ENCODE data around the gene TMEM115.

TMEM115 gene, protein sequence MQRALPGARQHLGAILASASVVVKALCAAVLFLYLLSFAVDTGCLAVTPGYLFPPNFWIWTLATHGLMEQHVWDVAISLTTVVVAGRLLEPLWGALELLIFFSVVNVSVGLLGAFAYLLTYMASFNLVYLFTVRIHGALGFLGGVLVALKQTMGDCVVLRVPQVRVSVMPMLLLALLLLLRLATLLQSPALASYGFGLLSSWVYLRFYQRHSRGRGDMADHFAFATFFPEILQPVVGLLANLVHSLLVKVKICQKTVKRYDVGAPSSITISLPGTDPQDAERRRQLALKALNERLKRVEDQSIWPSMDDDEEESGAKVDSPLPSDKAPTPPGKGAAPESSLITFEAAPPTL

DNA sequence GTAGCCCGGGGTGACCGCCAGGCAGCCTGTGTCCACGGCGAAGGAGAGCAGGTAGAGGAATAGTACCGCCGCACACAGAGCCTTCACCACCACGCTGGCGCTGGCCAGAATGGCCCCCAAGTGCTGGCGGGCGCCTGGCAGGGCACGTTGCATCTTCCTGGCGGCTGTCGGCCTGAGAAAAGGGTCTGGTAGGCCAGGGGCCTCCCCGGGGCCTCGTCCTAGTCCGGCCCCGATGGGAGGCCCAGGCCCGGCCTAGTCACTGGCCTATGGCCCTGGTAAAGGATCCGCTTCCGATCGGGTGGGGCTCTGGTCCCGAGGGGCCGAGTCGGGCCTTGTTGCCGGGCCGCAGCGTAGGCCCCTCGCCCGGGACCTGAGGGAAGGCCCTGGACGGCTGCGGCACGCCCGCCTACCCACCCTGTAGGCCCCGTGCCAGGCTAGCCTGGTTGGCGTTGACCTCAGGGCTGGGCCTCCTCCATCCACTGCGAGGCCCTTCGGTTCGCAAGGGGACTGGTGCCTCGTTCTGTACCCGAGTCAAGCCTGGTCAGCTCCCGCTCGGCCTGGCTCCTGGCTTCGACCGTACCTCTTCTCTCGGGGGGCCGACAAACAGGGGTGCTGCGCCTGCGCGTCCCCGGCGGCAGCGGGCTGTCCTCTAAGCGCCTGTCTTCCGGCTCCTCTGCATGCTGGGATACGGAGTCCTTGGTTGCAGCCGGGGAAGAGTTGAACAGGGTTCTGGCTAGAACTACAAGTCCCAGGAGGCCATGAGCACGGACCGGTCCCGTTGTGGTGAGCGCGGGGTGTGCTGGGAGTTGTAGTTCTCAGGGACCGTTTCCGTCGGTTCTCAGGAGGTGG lies at the start of gene TMEM115:
Gene TMEM115 (minus strand): TSS at position 611 of the 849 bp plus-strand sequence. CDS start 458 bp downstream, at position 153.
- DNase-seq (ENCODE audit: low spot score), result peak; percentile 99

DNA sequence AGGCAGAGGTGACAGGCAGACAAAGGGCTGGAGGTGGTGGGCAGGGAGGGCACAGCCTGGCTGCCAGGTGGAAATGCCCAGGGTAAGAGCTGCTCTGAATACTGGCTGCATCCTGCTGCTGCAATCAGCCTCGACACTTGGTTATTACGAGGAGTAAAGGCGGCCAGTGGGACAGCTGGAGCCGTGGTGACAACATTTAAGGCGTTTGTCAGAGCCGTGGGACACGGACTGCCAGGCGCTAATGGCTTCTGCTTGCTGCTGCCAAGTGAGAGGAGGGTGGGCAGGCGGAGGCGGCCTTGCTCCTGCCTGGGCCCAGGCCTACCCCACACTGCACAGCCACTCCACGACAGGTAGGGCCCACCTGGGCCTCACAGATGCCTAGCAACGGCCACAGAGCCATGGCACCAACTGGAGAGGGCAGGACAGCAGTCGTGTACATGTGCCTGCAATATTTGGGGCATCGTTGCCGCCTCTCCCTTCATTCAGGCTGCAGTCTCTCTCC lies 49.2 kb upstream of the TMEM115 start:
- no peak for DNase-seq (ENCODE audit: low spot score)

DNA sequence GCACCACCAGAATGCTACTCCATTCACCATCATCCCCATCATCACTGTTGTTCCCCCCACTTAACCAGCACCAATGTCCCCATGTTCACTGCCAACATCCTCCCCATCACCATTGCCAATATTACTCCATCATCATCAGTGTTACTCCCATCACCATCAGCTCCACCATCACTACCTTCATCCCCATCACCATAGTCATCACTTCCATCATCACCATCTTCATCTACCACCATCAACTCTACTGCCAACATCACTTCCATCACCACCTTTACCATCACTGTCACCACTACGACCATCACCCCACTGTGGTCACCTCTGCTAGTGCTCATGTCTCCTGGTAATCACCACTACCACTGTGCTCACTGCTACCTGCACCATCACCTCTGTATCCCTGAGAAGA lies 47.2 kb upstream of the TMEM115 start:
- no peak for DNase-seq (ENCODE audit: low spot score)

DNA sequence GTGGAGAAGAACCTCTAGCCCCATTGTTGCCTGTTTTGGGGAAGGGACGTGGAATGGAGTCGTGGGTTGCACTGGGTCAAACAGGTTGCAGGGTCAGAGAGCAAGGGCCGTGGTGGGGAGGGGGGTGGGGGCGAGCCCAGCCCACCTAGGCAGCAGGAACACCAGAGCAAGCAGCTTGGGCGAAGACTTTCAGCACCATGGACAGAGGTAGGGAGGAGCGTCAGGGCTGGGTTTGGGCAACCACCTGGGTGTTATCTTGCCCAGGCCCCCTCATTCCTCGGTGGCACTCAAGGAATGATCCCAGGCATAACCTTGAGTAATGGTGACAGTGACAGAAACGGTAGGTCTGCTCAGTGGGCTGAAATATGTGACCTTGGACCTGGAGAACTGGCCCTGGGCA lies 45.9 kb upstream of the TMEM115 start:
- no peak for DNase-seq (ENCODE audit: low spot score)

DNA sequence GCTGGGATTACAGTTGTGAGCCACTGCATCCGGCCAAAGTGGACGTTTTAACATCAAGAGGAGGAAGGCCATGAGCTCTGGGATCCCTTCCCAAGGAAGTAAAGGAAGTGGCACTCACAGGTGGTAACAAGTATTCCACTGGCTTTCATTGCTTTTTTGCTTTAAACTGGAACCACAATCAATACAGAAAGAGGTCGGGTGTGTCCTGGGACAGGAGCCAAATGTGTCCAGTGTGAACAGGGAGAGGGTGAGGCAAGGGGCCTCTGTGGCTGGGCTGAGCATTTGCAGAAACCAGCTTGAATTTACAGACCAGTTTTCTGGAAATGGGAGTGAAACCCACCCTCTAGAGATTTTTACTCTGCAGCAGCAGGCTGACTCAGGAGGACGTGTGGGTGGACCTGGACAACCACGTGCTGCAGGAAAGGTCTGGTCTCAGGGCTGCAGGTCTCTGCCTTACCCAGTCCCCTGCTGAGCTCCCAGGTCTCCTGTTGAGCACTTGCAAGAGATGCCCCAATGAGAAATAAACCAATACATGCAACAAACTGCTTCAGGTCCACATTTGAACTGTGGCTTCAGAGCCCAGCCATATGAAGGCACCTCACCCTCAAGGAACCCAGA lies 42.8 kb upstream of the TMEM115 start:
- no peak for DNase-seq (ENCODE audit: low spot score)

DNA sequence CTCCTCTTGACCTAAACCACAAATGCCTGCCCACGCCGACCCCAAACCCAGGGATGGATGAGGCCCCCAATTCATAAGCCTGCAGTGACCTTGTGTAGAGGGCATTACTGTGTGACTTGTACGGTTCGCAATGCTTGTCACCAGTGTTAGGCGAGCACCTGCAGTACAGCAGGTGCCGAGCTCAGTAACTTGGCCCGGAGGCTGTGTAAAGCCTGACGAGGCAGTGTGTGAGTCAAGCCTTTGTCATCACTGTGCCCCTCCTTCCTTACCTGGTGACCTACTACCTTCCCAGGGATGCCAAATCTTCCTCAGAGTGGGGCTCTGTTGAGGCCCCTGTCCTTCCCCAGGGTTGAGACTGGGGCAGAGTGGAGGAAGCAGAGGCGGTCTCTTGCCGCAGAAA lies 37.2 kb upstream of the TMEM115 start:
- no peak for DNase-seq (ENCODE audit: low spot score)

DNA sequence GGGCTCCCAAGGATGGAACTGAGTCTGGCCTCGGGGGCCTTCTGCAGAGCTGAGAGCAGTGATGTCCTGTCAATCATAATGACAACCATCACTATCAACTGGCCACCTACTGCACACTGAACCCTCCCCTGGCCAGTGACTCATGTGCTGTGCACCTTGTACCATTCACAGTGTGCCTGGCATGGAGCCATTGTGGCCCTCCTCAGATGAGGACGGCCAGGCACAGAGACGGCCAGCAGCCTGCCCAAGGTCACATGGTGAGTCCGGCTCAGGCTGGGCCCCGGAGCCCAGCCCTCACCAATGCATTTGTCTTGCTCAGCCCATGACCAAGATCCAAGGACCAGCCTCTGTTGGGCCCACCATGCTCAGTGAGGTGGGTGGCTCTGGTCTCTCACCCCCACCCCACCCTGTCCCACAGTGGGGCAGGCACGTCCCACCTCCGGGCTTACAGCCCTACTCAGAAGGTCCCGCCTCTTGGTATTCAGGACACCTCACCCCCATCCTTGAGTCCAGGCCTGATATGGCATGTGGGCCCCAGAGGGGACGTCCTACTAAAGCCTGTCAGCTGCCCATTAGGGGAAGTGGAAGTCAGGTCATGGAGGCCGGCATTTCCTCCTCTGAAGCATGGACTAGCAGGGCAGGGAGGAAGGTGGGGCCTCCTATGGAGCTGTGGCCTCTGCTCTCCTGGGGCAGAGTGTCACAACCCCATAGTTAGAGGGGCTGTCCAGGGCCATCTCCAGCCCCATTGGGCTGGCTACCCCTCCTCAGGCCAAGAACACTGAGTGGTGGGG lies 35.9 kb upstream of the TMEM115 start:
- DNase-seq (ENCODE audit: low spot score), result no peak

DNA sequence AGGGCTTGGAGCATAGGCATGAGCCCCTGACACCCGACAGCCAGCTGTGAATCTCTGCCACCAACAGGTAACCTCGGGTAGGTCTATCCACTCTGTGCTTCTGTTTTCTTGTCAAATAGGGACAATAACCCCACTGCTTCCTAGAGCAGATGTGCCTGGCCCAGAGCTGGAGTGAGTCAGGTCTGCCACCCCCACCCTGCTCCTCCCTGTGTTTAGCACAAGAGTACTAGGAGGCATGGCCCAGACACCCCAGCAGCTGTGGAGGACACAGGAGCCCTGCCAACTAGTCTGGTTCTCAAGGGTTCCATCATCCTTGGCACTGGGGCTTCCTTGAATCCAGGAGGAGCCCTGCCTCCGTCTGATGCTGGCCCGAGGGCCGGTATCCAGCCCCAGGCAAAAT lies 33.7 kb upstream of the TMEM115 start:
- no peak for DNase-seq (ENCODE audit: low spot score)

DNA sequence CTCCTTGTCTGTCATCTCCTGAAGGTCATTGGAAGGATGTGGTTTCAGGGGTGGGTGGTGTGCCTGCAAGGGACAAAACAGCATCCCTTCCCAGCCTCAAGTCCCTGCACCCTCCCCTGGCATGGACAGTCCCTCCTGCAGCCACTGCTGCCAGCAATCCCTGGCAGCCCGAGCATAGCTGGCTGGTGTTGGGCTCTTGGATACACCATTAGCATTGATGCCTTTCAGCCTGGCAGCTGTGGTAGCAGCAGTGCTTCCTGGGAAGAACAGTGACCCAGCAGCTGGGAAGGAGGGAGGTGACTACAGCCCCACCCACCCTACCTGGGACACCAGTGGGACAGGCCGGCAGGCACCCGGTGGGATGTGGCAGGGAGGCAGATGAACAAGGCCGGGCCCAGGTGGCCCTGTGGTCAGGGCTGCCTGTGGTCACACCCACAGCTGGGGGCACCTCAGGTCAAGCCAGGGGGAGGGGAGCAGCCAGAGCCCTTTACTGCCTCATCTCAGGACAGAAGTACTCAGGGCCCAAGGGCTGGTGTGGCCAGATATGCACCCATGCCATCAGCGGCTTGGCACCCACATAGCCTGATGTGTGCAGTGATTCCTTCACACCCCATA lies 32.9 kb upstream of the TMEM115 start:
- DNase-seq (ENCODE audit: low spot score), result no peak

DNA sequence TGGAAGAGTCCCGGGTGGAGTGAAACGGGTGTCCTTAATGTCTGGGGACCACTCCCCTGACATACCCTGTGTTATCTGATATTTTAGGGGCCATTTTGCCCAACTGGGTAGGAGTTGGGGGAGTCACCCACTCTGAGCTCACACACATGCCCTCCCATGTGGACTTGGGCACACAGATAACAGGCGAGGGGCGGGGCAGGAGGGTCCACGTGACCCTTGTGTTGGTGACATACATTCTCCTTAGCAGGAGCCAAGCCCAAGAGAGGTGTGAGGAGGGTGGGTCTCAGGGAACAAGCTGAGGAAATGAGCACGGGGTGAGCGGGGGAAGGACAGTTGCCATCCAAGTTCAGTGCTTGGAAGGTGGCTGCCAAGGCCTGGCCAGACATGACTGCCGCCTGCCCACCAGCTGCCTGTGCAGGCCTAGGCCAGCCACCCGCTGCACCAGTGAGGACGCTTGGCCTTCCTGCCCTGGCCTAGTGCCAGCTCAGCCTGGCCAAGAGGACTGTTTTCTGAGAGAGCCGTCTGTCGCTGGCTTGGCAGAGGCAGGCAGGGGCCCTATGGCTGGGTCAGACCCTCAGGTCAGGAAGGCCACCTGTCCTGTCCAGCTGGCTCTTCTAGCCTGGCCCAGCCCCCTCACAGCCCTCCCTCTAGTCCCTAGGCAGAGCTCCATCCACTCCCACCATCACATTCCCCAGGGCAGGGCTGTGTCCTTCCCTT lies 31.3 kb upstream of the TMEM115 start:
- no peak for DNase-seq (ENCODE audit: low spot score)

DNA sequence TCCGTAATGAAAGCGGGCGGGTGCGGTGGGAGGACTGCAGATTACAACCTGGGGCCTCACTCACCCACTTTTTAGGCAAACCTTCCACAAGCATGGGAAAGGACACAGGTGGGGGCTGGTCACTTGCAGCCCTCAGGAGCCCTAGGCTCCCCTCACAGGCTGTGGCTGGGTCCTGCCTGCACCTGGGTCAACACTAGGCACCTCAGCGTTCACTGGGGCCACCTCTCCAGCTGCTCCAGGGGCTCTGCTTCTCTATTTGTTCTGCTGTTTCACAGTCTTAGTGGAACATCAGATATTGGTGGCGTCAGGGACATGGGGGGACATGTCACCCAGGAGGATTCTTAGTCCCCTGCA lies 30.1 kb upstream of the TMEM115 start:
- DNase-seq (ENCODE audit: low spot score), result no peak

DNA sequence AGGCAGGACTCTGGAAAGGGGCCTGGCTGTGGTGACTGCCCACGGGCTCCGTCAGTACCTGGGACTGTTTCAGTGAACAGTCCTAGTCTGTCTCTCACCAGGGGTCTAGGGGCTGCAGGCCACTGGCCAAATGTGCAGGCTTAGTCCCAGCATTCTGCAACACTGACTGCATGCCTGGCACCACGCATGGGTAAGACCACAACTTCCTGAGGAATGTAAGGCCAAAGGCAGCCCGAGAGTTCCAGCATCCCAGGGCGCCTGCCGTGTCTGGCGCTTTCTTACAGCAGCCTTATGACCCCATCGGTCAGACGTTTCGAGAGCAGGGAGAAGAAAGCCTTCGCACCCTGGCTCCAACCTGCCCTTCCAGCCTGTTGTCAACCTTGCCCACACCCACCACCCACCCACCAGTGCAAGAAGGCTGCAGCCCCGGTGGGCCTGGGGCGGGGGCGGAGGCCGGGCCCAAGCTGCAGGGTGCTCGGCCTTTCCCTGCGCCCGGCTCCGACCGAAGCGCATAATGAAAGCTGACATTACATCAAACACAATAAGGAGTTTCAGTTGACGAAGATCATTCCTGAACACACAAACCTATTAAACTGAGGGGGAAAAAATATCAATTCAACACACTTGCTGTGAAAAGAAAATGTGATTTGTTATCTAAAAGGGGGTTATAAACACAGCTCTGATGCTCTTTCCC lies 29.5 kb upstream of the TMEM115 start:
- DNase-seq (ENCODE audit: low spot score), result no peak

DNA sequence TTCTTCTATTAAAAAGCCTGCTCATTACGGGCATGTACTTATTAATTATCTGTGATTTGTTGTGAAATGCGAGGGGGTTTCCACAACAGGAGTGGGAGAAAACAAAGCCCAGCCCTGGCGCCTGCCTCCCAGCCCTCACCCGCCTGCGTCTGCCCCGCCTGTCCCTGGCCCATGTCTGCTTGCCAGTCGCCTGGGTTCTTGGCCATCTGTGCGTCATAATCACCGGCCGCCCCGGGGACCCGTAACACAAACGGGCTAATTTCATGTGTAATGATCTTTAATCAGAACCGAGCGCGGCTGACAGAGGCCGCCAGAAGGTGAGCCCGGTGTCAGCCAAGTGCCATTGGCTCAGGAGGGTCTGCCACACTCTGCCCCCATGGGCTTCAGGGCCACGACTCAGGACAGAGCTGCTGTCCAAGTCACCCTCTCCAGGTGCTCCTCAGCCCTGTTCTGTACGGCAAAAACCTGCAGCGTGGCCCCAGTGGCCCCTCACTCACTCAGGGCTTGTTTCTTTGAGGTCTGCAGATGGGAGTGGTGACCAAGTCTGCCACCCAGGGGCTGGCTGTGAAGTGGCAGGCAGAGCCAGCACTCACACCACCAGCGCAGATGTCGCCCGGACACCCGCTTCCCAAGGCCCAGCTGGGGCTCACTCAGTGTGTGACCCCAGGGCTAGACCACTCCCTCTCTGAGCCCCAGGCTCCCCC lies 28.8 kb upstream of the TMEM115 start:
- DNase-seq (ENCODE audit: low spot score), result peak; percentile 50

DNA sequence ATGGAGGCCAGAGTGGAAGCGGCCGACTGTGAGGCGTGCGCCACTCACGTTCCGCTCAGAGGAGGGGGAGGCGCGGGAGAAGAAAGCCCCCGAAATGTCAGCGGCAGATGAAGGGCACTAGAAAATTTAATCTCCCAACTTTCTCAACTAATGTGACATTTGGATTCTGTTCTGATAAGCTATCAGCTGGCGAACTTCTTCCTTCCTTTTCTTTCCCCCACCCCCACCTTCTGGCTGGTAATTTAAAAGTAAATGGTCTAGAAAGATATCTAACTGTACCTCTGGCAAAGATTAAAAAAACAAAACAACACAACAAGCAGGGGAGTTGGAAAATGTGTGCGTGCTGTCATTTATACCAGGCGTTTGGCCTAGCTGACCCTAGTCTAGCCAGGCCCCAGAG lies 26.4 kb upstream of the TMEM115 start:
- DNase-seq (ENCODE audit: low spot score), result no peak

DNA sequence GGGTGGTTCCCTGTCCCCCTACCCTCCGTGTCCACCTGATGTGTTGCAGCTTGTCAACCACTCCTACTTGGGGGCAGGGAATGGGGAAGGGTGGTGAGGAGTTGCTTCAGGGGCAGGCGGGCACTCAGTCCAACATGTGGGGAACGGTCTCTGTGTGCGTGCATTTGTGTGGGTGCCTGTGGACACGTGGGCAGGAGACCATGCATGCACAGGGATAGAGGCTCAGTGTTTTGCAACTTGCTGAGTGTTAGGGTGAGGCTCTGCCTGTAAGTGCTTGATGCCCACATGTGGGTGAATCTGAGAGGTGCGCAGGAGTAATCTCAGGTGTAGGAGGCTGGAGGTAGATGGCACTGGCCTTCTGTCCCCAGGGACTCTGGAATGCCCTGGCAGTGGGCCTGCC lies 24.4 kb upstream of the TMEM115 start:
- no peak for DNase-seq (ENCODE audit: low spot score)

DNA sequence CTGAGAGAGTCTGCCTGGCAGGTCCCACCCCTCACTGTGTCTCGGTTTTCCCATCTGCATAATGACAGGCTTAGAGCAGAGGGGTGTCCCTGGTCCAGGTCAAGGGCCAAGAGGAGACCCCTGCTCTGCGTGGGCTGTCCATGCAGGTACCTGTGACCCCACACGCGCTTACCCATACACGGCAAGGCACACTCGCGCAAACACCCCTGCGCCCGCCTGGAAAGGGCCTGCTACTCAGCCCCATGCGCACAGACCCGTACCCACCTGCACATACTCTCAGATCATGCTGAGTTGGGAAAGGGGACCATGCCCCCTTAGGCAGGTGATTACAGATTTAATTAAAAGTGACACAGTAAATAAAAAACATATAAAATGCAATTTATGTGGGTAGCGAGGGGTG lies 23.4 kb upstream of the TMEM115 start:
- no peak for DNase-seq (ENCODE audit: low spot score)

DNA sequence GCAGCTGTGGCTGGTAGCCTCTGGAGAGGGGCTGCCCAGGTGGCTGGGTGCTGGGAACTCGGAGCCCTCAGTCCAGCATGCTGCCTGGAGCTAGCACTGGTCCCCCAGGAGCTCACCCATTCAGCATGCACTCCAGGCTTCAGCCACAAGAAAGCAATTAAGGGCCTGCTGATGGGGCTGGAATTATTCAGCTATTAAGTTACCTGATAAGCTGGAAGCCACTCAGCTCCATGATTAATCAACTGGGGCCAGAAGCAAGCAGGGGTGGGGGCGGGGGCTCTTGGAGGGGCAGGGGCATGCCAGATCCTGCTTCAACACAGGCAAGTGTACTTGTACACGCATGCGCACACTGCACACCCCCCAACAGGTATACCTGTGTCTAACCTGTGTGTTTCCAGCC lies 22.1 kb upstream of the TMEM115 start:
- no peak for DNase-seq (ENCODE audit: low spot score)

DNA sequence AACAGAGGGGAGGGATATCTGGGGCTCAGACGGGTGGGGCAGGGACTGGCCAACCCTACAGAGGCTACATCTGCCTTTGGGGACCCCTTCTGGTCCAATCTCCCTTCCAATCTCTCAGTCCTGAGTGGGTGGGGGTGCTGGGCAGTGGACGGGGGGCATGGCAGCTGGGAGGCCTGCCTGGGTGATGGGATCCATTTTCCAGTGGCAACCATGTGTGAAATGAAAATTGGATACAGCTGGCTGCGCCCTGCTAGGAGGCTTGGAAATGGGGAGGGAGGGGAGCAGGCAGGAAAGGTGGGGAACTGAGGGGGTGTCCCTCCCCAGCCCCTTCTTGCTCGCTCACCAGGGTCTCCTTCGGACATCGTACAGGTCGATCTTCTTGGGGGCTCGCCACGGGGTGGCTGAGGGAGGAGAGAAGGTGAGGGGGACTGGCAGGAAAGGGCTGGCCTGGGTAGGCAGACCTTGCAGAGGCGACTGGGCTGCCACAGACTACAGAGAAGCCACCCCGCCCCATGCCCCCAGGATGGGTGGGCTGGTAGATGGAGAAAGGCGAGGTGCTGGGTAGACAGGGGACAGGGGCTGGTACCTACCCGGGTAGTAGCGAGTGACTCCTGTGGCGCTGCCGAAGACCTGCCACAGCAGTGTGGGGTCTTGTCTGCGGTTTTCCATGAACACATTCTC lies 21.2 kb upstream of the TMEM115 start:
- DNase-seq (ENCODE audit: low spot score), result no peak

DNA sequence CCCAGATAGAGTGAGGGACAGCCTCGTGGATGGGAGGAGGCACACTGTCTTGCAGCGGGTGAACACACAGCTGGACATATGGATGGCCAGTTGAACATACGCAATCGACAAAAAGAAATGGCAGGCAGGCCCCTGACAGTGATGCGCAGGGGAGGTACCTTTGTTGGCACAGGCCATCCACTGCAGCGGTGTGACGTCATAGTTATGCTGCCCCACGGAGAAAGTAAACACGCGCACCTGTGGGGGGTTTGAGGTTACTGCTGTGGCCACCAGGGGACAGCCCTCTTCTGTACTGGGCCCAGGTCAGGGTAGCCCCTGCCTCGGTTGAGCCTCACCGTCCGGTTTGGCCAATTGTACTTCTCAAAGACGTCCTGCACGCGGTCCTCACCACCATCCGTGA lies 19.4 kb upstream of the TMEM115 start:
- no peak for DNase-seq (ENCODE audit: low spot score)

All from hepatic stellate cell (primary cell).